ENCODE data around the gene FRMPD3.

Gene FRMPD3

GRCh38 chrX:107485013-107485412 is 35.6 kb downstream of the FRMPD3 start:
- TF ChIP-seq CTCF (IDR thresholded peaks at IDR 0.05; ENCODE audit: control extremely low read depth, extremely low read depth, low read depth, missing control alignments) = no peak
- ChIA-PET CTCF (no interaction called here), POLR2A (no interaction called here)
- no peak for DNase-seq (ENCODE audit: extremely low spot score)

GRCh38 chrX:107493141-107493540 is 43.7 kb downstream of the FRMPD3 start:
- CTCF ChIA-PET = no interaction called here
- TF ChIP-seq CTCF (IDR thresholded peaks at IDR 0.05; ENCODE audit: control extremely low read depth, extremely low read depth, low read depth, missing control alignments) = no peak
- POLR2A ChIA-PET = no interaction called here
- DNase-seq (ENCODE audit: extremely low spot score) = no peak

- ChIA-PET POLR2A (no interaction called here), CTCF (no interaction called here)
- no peak for DNase-seq (ENCODE audit: extremely low spot score)
- TF ChIP-seq CTCF (IDR thresholded peaks at IDR 0.05; ENCODE audit: control extremely low read depth, extremely low read depth, low read depth, missing control alignments) = no peak
These were observed 47.3 kb downstream of the FRMPD3 start for GRCh38 chrX:107496786-107497185.

All from GM10248 (cell line).